ENCODE measurements around the gene IQCM.

DNA sequence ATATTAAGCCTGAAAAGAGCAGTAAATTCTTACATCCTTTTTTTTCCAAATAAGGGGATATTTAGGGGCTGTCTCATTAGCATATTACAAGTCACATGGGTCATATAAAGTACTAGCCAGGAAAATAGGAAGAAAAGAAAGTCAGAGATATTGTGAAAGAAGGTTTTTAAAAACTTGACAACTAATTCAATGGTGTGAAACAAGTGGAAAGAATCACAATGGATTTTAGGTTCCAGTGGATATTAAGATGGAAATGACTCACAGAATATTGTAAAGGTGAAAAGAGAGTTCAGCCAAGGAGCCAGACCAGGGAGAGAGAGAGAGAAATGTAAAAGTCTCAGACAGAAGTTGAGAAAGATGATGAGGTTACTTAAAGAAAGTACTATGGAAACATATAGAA lies 297.2 kb downstream of the IQCM start:
- TF ChIP-seq, protein P1, sequence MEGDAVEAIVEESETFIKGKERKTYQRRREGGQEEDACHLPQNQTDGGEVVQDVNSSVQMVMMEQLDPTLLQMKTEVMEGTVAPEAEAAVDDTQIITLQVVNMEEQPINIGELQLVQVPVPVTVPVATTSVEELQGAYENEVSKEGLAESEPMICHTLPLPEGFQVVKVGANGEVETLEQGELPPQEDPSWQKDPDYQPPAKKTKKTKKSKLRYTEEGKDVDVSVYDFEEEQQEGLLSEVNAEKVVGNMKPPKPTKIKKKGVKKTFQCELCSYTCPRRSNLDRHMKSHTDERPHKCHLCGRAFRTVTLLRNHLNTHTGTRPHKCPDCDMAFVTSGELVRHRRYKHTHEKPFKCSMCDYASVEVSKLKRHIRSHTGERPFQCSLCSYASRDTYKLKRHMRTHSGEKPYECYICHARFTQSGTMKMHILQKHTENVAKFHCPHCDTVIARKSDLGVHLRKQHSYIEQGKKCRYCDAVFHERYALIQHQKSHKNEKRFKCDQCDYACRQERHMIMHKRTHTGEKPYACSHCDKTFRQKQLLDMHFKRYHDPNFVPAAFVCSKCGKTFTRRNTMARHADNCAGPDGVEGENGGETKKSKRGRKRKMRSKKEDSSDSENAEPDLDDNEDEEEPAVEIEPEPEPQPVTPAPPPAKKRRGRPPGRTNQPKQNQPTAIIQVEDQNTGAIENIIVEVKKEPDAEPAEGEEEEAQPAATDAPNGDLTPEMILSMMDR (IDR thresholded peaks at IDR 0.05), result no peak
- no peak for TF ChIP-seq FOSL2 (IDR thresholded peaks at IDR 0.05; ENCODE audit: borderline replicate concordance, low read depth)

Measured in SK-N-SH (cell line).